GM04504 (cell line): ENCODE results near the gene PTGFRN.

ENCODE experiments used
- DNase-seq: peaks from one replicate; pipeline ENCODE4 v3.0.0-alpha.2; 2012; ENCODE audit warnings: low read depth

The PTGFRN gene

GRCh38 chr1:116889380-116889779 lies 20.3 kb upstream of the PTGFRN start:
- no peak for DNase-seq

DNA sequence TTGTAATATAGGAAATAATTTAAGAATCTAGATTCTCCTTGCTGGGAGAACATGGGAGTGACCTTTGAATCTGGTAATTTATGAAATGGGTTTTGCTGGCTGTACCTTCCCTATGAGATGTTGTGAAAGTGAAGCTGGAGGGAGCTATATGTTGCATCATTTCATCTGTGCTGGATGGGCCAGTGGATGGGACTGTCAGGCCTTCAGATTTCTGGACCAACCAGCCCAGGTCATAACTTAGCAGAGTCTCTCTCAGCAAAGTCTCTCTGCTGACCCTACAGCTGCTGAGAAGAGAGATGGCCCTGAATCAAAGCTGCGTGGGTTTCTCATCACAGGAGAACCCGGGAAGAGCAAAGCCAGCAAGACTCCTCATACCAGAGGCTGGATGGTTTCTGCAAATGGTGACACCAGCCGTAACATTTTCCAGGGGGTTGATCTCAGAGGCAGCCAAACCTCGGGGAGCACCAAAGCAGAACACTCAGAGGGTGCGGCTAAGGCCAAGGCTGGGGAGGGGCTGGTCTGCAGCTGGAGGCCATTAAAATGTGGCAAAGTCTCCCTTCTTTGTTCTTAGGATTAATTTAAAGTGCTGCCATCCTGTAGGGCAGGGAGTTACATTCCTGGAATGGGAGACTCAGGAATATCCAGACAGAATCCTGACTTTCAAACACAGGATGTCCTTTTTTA lies 18.2 kb upstream of the PTGFRN start:
- no peak for DNase-seq

GRCh38 chr1:116895073-116895472 lies 14.6 kb upstream of the PTGFRN start:
- no peak for DNase-seq

DNA sequence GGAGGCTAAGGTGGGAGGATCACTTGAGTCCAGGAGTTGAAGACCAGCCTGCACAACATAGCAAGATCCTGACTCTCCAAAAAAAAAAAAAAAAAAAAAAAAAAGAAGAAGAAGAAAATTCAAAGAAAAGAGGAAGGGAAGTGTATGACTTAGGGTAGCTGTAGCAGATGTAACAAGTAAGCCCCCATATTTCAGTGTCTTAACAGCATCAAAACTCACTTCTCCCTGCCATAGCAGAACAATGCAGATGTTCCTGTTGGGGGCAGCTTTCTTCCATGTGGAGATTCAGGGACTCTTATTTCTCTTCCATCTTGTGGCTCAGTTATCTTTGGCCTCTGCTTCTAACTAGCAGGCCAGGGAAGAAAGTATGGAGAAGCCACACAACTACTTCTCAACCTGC lies 10.2 kb upstream of the PTGFRN start:
- no peak for DNase-seq

- no peak for DNase-seq
Observed at GRCh38 chr1:116900471-116901365, 9.0 kb upstream of the PTGFRN start.

GRCh38 chr1:116902027-116902426 lies 7.7 kb upstream of the PTGFRN start:
- DNase-seq, result no peak

DNA sequence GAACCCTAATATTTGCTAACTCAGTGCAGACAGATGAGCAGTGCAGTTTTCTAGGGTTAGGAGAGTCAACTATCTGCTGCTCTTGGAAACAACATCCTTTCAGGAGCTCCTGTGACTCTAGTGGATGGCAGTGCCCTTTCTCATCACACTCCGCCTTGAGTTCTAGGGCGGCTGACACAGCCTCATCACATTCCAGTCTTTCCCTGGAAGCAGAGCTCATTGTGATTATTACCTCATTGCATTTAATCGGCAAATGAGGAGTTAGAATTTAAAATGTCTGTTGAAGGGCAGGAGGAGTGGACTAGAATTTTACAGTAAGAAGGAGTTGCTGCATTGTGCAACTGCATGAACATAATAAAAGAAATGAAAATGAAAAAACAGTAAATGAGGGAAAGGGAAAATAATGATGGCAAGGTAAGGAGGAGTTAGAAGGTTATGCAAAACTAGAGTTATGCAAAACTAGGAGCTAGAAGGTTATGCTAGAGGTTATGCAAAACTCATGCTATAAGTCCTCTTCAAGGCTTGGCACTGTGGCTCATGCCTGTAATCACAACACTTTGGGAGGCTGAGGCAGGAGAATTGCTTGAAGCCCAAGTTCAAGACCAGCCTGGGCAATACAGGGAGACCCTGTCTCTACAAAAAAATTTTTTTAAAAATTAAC lies 6.9 kb upstream of the PTGFRN start:
- no peak for DNase-seq

DNA sequence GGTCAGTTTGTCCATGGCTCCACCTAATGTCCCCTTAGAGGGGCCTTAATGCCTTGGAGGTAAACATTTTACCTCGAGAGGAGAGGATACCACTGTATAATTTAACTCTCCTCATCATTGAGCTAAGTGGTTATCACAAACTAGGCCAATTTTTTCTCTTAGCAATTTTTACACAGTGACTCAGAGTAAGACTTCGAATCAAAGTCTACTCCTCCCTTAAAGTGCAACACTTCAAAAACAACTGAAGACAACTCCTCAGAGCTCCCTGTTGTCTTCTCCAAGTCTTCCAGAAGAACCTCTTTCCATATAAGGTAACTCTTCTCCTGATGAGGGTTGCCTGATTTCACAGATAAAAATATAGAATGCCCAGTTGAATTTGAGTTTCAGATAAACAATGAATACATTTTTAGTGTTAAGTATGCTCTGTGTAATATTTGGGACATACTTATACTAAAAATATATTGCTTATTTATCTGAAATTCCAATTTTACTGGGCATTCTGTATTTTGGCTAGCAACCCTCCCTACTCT lies 4.9 kb upstream of the PTGFRN start:
- no peak for DNase-seq

DNA sequence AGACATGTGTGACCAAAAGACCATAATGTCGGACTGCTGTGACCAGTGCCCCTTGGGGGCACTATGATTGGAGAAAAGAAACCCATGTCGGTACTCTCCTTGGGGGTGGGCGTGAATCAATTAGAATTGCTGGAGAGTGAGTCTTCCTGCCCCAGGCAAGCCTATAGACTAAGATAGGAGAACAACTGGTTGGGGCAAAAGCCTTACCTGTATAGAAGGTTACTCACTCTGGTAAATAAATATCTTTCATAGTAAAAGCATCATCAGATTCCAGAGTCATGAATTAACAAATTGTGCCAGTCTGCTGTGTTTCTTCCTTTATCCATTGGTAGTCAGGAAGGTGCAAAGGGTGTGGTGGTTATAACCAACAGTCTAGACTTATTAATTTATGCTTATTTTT lies 2.9 kb upstream of the PTGFRN start:
- DNase-seq, result no peak

GRCh38 chr1:116907351-116907750 lies 2.4 kb upstream of the PTGFRN start:
- no peak for DNase-seq

GRCh38 chr1:116908266-116908665 lies 1.4 kb upstream of the PTGFRN start:
- DNase-seq, result no peak

- DNase-seq, result no peak
Observed at GRCh38 chr1:116908820-116909511, 750 bp upstream of the PTGFRN start.

DNA sequence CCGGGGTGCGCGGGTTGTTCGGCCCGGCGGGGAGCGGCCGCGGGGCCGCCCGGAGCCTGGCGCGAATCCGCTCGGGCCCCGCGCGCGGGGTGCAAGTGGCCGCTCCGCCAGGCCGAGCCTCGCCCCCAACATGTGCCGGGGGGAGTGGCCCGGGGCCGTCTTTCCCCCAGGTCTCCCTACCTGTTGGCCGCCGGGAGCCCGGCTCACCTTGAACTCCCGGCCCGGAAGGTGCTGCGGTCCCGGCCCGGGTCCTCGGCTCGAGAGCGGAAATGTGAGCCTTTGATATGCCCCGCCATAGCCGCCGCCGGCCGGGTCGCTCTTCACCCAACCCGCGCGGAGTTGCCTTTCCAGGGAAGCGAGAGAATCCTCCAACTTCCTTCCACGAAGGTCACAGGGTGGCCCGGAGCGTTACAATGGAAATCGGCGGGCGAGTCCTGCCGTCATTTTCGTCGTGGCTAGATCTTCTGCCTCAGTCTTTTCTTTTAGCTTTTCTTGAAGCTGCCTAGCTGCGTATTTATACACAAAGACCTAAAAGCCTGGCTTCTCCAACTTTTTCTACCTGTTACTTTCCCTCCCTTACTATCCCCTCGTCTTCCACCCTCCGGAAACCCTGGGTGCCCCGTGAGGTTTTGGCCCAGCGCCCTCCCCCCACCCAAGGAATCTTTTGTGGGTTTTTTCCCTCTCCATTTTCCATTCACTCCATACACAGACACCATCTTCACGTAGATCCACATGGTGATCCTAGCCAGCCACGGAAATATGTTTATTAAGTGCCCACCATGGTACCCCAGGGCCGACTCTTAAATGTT lies 867 bp downstream of the PTGFRN start:
- DNase-seq, result no peak

DNA sequence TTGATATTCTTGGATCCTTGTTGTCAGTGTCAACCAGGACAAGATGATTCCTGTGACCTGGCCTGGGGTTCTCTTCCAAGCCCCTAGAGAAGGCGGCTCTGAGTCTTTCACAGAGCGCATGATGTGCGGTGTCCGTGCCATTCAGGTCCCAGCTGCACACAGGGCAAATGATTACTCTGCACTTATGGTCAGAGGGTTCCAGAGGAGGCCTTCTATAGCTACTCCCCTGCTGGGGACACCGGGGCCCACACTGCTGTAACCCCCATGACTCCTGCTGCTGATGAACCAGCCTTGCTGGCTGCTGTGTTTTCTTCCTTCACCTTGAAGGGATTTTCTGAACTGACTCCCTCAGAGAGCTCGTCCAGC lies 1.5 kb downstream of the PTGFRN start:
- no peak for DNase-seq

DNA sequence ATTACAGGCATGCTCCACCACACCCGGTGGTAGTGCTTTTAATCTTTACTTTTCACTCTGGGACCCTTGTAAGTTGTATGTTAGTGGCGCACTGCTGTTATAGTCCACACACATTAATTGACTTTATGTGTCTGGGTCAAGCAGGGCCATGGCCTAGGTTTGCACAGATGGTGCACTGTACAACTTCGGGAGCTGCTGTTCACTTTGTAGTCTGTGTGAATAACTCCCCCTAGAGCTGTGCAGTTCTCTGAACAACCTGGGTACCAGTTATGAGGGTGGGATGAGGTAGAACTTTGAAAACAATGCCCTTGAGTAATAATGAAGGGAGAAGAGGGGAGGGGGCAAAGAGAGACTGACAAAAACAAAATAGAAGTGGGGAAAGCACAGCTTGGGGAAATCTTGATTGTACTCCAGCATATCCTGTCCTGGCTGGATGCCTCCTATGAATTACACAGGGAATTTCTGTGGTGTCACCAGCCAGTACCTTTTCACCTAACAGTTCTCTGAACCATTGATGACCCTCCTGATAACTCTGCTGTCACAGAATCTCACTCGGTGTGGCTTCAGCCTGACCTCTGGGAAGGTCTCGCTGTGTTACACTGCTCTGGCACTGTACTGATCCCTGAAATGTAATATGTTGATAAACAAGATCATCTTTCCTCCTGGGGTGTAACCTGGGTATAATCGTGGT lies 2.2 kb downstream of the PTGFRN start:
- no peak for DNase-seq

GRCh38 chr1:116912846-116913245 lies 3.1 kb downstream of the PTGFRN start:
- DNase-seq, result no peak

DNA sequence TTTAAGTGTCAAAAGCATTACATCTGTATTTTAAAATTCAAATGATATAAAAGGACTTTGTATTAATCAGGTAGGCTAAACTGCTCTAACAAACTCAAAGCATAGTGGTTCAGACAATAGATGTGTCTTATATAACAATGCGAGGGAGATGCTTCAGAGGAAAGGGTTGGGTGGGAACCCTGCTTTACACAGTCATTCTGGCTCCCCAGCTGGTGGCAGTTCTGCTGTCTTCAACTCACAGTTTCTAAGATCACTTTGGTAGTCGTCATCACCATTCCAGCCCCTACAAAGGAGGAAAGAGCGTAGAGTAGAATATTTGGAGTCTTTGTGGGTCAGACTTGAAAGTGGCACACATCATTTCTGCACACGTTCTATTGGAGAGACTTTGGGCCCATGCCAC lies 4.2 kb downstream of the PTGFRN start:
- DNase-seq, result no peak

GRCh38 chr1:116914667-116915066 lies 5.0 kb downstream of the PTGFRN start:
- DNase-seq, result no peak

GRCh38 chr1:116915086-116915661 lies 5.5 kb downstream of the PTGFRN start:
- no peak for DNase-seq

DNA sequence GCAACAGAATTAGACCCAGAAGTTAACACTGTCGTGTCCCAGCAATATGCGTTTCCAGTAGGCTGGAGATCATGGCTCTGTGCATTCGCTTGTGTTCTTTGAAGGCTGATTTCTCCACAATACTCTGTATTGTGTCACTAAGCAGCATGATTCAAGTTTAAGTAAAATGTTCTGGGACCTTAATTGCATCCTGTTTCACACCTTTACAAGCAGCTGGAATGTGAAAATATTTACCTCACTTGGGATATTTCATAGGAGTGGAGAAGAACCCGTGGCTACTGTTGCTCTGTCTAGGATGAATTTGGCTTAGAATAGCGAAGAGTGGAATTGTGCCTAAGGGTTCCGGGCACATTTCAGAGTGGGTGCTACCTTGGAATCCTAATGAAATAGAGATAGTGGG lies 6.3 kb downstream of the PTGFRN start:
- no peak for DNase-seq
